GM19328 (cell line): ENCODE results near the gene MBLAC1.

Experiments used
- ATAC-seq: cut with Tn5 transposase; IDR thresholded peaks from one replicate; pipeline ENCODE4 v1.9.1; 2021; ENCODE audit warnings: mild to moderate bottlenecking, moderate library complexity; ENCODE audit not compliant: unreplicated experiment

Gene MBLAC1

DNA sequence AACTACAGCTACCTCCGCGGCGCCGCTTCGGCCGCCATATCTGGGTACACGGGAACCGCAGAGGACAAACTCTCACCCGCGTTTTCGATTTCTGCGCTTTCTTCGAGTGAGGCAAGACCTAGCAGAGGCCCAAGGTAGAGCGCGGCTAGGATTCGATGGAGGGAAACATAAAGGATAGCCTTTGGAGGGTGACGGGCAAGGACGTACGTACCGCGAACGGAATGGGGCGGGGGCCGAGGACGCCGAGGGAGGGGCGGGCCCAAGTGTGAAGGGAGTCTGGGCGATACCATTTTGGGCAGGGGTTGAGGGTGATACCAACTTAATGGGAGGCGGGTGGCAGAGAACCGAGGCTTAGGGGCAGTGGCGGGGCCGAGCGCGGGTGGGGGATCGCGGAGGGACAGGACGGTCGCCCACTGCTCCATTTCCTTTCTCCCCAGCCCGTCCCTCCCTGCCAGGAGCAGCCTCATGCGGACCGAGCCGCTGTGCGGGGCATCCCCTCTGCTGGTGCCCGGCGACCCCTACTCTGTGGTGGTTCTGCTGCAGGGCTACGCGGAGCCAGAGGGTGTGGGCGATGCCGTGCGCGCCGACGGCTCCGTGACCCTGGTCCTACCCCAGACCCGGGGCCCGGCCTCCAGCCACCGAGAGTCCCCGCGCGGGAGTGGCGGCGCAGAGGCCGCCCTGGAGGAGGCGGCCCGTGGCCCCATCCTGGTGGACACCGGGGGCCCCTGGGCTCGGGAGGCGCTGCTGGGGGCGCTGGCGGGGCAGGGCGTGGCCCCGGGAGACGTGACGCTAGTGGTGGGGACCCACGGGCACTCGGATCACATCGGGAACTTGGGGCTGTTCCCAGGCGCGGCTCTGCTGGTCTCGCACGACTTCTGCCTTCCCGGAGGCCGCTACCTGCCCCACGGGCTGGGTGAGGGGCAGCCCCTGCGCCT lies at the start of gene MBLAC1:
Gene MBLAC1, plus strand, starts transcription at position 37 of the 935 bp plus-strand sequence. Its CDS starts 429 bp downstream, at position 466.
- ATAC-seq = peak; percentile 58

GRCh38 chr7:100077205-100077604 lies 49.6 kb upstream of the MBLAC1 start:
- no peak for ATAC-seq

- no peak for ATAC-seq
Measured at GRCh38 chr7:100079024-100079560, 47.7 kb upstream of the MBLAC1 start.

DNA sequence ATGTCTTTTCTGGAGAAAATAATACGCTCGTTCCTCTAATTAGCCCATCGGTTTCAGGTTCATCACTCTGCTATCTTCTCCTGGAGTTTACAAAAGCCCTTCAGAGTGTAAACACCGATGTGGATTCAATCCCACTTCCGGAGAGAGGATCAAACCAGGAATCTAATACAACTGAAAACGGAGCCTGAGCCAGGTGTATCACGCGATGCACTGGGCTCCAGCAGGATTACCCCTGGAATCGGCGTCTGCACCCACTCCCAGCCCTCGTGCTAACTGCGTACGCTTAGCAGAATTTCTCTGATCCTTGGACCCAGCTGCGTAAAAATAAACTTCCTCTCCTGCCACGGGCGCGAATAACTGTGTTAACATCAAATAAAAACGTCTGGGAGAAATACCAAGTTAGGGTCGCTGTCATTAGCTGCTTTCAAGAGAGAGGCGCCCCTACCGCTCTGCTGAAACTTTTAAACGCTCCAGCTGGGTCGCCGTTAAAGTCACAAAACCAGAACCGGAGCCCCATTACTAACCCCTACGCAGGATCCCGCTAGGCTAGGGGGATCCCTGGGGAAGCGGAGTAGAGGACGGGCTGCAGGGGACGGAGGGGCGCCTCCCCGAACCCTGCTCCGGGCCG lies 45.7 kb upstream of the MBLAC1 start:
- peak; percentile 10 for ATAC-seq

DNA sequence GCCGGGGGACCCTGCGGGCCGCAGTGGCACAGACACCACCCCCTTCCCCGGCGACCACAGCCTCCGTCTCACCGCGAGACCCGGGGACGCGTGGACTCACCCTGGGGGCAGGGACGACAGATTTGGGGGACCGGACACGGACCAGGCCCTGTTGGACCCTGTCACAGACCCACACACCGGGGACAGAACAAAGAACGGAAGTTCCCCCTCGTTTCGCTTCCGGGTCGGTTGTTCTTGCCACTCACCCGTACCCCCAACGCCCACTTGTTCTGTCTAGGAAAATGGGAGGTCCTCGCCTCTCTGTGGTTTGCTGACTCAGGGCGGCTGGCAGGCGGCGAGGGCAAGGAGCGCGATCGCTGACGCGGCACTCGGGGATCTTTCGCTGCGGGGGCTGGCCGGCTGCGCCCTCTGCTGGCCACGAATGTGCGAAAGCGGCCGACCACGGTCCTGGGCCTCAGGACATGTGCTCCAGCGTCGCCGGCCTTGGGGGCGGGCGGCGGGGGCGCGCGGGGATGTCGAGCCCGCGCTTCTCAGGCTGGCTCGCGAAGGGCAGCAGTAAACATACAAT lies 45.1 kb upstream of the MBLAC1 start, which contains the start of gene ZNF3:
Gene ZNF3, minus strand, starts transcription at position 189 of the 568 bp plus-strand sequence. CDS start 4,366 bp downstream, outside the sequence.
- ATAC-seq = peak; percentile 73

GRCh38 chr7:100082978-100083377 lies 43.8 kb upstream of the MBLAC1 start:
- no peak for ATAC-seq

DNA sequence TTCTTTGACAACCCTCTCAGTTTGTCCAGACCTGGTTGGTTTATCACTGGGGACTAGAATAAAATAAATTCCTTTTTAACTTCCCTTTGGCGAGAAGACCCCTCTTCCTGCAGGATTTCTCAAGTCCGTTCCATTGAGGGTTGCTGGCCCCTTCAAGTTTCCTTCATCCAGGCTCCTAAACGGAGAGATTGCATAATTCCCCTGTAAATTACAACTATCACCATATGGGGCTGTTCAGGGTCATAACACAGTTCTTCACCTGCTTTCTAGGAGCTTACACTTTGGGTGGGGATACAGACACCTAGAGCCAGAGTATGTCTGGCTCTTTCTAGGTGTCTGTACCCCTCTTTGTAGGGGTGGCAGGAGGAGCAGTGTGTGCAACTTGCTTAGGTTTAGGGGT lies 41.3 kb upstream of the MBLAC1 start:
- ATAC-seq = no peak

GRCh38 chr7:100087055-100087750 lies 39.6 kb upstream of the MBLAC1 start:
- ATAC-seq = no peak

DNA sequence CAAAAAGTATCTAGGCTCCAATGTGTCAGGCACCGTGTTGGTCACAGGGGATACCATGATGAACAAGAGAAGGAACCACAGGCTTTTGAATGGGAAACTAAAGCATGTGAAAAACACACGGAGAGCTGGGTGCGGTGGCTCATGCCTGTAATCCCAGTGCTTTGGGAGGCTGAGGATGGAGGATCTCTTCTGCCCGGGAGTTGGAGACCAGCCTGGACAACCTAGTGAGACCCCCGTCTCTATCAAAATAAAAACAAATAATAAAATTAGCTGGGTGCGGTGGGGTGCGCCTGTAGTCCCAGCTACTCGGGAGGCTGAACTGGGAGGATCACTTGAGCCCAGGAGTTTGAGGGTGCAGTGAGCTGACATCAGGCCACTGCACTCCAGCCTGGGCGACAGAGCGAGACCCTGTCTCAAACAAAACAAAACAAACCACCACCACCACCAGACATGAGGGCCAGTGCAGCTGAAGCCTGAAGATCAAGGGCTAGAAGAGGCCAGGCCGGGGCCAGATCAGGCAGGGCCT lies 38.6 kb upstream of the MBLAC1 start:
- ATAC-seq = no peak

- no peak for ATAC-seq
Measured at GRCh38 chr7:100088621-100089457, 37.9 kb upstream of the MBLAC1 start, which contains the start of gene COPS6. TSS of gene COPS6 (plus strand) at chr7:100088969. CDS start at chr7:100088991, 22 bp downstream.

- no peak for ATAC-seq
Measured at GRCh38 chr7:100089458-100090196, 37.1 kb upstream of the MBLAC1 start.

- no peak for ATAC-seq
Measured at GRCh38 chr7:100090527-100091410, 36.0 kb upstream of the MBLAC1 start.

DNA sequence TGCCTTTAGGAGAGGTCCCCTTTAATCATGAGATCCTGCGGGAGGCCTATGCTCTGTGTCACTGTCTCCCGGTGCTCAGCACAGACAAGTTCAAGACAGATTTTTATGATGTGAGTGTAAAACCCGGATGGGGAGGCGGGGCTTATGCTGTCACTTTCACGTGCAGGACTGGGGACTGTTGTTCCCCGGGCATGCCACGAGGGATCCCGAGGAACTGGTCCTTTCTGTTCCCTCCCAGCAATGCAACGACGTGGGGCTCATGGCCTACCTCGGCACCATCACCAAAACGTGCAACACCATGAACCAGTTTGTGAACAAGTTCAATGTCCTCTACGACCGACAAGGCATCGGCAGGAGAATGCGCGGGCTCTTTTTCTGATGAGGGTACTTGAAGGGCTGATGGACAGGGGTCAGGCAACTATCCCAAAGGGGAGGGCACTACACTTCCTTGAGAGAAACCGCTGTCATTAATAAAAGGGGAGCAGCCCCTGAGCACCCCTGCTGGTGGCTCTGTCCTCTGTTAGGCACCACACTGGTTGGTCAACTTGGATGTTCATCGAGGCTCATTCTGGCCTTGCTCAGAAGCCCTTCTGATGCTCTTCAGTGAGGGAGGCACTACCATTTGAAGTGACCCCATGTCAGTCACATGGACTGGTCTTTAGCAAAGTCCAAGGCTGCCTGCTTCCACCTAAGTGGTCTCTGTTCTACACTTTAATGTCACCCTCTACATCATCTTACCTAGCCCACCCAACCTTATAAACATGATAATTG lies 35.2 kb upstream of the MBLAC1 start:
- ATAC-seq = no peak

- ATAC-seq = no peak
Measured at GRCh38 chr7:100093054-100093453, 33.7 kb upstream of the MBLAC1 start.

GRCh38 chr7:100093498-100093897 lies 33.3 kb upstream of the MBLAC1 start:
- ATAC-seq = no peak

DNA sequence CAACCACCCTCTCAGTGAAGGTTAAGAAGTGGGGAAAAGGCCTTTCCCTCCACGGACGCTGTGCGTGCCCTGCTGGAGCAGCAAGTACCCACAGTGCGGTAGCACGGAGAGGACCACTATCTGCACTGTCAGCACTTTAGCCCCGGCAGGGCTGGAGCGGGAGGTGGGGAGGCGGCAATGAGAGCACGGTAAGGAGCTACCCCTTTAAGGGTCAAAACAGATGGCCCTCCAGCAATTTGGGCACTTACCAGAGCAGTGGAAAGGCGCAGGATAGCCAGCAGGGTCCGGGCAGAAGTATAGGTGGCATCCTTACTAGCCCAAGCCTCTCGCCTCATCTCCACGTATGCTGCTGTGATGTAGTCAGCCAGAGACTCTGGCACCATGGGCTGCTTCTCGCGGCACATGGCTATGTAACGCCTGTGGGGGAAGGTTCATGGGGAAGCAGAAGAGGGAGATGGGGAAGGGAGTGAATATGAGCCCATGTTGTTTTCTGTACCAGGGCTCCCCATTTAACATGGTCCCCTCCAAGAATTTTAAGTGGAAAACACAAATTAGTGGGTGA lies 32.8 kb upstream of the MBLAC1 start:
- no peak for ATAC-seq

DNA sequence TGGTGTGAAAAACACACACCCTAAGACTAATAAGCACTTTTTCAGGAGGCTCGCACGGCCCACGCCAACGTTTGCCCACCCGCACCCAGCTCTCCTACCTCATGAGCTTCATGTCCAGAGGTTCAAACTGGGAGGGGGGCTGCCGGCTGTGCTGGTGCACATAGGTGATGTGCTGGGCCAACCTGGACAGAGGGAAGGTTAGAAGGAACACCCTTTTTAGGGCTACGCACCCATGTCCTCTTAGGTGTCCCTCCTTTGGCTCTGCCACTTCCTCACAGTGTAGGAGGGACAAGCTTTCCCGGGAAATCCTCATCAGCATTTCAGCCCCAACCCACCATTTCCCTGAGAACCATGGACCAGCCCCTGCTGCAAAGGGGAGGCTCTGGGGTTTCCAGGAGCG lies 31.5 kb upstream of the MBLAC1 start:
- no peak for ATAC-seq
